Cerebellar cortex (tissue), 1 donor: Measurements from ENCODE around the gene MKI67.
"Not testable (repeated sequence)": the region's sequence is repeated elsewhere in the genome, so short reads cannot be mapped to it uniquely, and the experiment has no call there.

Source experiments
- DNase-seq: peaks from one replicate; pipeline ENCODE4 v3.0.0-alpha.2; 2015; ENCODE audit warnings: low spot score

Gene MKI67

DNA sequence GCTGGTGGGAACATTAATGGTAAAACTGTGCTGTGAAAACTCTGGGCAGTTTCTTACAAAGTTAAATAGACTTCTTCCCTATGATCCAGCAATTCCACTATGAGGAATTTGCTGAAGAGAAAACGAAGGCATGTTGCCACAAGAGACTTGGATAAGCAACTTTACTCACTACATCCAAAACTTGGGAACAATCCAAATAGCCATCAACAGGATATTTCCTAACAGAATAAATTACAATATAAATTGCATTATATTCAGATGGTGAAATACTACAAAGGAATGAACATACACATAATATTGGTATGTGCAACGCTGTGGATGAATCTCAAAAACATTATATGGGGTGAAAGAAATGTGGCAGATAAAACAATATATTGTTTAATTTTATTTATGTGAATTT, 21.4 kb upstream of the MKI67 start:
- DNase-seq = no peak

- DNase-seq = no peak
Observed at GRCh38 chr10:128147064-128147463, 20.8 kb upstream of the MKI67 start.

DNA sequence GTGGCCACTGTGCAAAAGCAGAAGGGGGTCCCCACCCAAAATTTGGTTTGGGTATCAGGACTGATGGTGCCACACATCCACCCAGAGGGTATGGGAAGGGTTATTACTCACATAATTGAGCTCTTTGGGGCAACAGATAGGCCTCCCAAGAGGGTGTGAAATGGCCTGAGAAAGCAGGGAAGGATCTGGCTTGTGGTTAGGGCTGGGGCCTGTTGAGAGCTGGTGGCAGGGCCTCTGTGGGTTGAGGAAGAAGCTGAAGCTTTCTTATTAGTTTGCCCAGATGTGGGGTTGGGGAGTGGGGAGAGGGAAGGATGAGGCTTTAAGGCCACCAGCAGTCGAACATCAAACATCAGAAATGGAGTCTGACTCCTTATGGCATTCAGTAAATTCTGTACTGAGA, 18.3 kb upstream of the MKI67 start:
- no peak for DNase-seq

DNA sequence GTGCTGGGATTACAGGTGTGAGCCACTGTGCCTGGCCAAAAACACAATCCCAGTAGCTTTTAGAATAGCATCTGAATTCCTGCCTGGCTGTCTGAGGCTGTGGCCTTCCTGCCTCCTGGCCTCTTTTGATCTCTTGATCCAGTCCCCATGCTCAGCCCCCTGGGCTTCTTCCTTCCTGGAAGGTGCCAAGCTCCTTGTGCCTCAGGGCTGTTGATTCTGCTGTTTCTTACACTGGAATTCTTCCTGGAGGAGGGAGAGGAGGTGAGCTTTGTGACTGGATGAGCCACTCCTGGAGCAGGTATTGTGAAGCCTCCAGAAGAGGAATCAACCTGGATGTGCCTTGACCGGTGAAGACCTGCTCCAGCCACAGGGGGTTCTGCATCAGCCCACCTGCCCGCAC, 17.3 kb upstream of the MKI67 start:
- DNase-seq = no peak

DNA sequence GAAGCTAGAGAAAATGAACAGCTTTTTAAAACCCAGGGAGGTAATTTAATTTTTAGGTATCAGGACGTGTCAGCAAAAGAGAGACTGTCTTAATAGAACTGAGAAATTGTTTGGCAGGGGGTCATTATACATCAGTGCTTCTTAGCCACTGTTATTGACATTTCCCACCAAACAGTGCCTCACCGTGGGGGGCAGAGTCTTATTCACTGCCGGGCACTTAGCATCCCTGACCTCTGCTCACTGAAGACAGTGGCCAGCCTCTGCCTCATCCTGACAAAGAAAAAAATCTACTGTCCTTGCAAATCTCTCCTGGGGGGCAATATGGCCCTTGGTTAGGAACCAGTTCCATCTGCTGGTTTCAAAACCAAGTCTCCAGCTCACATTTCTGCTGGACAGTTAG, 14.2 kb upstream of the MKI67 start:
- DNase-seq = no peak

- not testable (repeated sequence) for DNase-seq
Observed at GRCh38 chr10:128138429-128138828, 12.2 kb upstream of the MKI67 start.

DNA sequence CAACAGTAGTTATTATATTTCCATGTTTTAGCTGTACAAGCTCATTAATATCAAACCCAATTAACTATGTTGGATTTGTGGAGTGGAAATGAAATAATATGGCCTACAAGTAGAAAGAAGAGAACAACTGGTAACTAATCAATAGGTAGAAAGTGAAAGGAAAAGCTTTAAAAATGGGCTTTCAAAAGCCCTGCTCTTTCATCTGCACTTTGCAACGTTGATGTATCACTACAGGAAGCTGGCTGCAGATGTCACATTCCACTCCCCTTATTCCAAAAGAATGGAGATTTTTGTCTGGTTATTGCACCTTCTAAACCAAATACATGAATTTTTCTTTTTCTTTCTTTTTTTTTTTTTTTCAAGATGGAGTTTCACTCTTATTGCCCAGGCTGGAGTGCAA, 11.7 kb upstream of the MKI67 start:
- no peak for DNase-seq

- DNase-seq = no peak
Observed at GRCh38 chr10:128130051-128130450, 3.8 kb upstream of the MKI67 start.

GRCh38 chr10:128128582-128128981, 2.4 kb upstream of the MKI67 start:
- DNase-seq = no peak

DNA sequence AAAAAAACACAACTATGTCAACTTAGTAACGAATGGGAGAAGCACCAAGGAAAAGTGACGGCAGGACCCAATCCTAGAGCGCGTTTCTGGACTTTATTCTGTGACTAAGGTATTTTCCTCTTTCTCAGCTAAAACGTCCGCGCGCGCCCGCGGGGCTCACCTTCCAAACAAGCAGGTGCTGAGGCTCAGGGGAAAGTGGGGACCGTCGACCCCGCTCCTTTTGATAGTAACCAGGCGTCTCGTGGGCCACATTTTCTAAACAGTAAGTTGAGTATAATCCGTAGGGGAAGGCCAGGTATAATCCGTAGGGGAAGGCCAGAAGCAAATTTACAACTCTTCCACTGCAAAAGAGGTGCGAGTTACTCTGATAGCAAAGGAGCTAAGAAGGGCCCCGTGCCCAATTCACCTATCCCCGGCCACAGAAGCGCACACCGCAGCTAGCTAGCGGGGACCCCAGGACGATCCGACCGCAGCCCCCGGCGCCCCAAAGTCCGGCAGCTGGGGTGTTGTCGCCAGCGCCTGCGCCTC, 743 bp downstream of the MKI67 start:
- DNase-seq = no peak

- no peak for DNase-seq
Observed at GRCh38 chr10:128124813-128125403, 1.3 kb downstream of the MKI67 start.

GRCh38 chr10:128123846-128124245, 2.4 kb downstream of the MKI67 start:
- no peak for DNase-seq

- DNase-seq = no peak
Observed at GRCh38 chr10:128122931-128123330, 3.3 kb downstream of the MKI67 start.

DNA sequence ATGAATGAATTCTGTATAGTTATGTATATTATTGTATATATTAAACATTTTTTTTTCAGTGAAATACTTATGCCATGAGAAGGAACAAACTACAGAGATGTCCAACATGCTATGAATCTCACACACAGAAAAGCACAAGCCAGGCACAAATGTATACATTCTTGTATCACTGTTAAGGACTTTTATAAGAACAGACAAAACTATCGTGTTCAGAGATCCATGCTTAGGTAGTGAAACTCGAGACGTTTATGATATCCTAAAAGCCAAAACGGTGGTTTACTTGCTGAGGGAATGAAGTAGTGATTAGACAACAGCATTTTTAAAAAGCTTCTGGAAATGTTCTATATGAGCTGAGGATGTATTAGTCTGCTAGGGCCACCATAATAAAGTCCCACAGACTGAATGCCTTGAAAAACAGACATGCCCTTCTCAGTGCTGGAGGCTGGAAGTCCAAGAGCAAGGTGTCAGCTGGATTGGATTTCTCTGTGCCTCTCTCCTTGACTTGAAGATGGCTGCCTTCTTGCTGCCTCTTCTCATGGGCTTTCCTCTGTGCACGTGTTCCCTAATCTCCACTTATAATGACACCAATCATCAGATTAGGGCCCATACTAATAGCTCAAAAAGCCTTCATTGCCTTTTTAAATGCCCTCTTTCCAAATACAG, 4.3 kb downstream of the MKI67 start:
- DNase-seq = no peak

DNA sequence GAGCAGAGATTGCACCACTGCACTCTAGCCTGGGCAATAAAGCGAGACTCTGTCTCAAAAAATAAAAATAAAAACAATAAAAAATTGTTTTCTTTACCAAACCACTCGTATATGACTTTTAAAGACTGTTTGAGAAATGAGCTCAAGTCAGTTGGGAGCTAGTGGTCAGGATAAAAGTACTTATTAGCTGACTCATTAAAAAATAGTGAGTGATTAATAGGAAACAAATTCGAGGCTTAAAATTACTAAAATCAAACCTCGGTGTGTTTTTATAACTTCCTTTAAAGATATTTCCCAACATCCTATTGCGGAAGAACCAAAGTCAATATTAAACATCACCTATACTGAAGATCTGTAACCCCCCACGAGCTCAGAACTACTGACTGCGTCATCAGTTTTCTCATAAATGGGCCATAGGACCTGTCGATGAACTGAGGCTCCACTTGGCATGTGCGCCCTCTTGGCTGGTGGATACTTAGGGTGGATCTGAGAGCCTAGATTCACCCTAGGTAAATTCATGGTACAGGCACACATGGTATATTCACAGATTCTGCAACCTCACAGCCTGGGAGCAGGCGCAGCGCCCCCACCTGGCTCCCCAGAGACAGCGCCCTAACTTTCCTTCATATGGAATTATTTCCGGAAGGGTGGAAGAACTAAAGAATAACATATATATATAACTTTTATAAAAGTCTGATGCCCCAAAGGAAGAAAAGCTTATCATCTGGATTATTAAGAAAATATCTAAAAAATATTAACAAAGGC, 9.2 kb downstream of the MKI67 start:
- no peak for DNase-seq

- DNase-seq = no peak
Observed at GRCh38 chr10:128116187-128116586, 10.0 kb downstream of the MKI67 start.

GRCh38 chr10:128115356-128115755, 10.9 kb downstream of the MKI67 start:
- DNase-seq = no peak

DNA sequence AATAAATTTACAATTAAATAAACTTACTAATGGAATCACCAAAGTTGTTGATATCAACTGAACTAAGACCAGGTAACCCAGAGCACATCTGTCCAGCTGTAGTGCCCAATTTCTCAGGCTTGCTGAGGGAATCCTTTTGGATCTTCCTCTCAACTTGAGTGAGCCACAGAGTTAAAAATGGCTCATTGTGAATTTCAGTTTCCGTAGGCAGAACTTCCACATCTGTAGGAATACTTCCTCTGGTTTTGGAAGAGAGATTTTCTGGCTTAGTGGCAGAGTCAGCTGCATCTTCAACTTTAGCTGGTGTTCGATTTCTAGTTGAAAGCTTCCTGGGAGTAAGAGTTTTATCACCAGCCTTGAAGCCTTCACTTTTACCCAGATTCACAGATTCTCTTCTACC, 11.3 kb downstream of the MKI67 start:
- DNase-seq = no peak

DNA sequence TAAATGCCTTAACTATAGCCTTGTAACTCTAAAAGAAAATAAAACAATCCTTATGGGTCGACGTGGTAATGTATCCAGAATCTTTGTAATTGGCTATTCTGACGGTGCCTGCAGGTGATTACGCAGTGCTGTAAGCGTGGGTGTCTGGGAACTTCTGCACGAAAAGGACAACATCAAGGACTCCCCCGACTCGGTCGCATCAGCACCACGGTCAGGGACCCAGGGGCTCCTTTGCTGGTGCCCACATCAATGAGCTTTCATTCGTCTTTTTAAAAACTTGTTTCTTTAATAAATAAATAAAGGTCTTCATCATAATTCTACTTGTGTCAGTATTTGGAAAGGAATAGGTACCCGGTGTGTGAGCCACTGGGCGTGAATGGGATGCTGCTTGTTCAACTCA, 13.2 kb downstream of the MKI67 start:
- no peak for DNase-seq

- DNase-seq = no peak
Observed at GRCh38 chr10:128111696-128112095, 14.5 kb downstream of the MKI67 start.

GRCh38 chr10:128110339-128110738, 15.9 kb downstream of the MKI67 start:
- no peak for DNase-seq

GRCh38 chr10:128109707-128110106, 16.5 kb downstream of the MKI67 start:
- no peak for DNase-seq

DNA sequence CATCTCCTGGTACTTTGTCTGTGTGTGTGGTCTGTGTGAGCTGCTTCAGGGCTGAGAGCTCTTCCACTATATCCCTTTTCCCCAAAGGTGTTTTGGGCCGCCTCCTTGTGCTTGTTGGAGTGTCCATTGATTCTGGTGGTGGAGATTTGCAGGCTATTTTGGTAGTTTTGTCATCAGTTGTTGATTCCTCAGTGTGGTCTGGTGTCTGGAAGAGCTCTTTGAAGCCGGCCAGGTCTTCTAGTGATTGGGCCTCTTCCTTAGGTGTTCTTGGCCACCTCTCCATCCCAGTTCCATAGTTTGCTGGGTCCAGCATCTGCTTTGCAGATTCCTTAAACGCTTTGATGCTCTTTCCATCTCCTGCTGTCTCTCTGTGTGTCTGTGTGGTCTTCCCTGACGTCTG, 20.8 kb downstream of the MKI67 start:
- DNase-seq = no peak
